ENCODE data around the gene WSCD2.

- TF ChIP-seq POLR2AphosphoS5 (IDR thresholded peaks at IDR 0.05; ENCODE audit: low read depth): no peak
- TF ChIP-seq, protein P1, sequence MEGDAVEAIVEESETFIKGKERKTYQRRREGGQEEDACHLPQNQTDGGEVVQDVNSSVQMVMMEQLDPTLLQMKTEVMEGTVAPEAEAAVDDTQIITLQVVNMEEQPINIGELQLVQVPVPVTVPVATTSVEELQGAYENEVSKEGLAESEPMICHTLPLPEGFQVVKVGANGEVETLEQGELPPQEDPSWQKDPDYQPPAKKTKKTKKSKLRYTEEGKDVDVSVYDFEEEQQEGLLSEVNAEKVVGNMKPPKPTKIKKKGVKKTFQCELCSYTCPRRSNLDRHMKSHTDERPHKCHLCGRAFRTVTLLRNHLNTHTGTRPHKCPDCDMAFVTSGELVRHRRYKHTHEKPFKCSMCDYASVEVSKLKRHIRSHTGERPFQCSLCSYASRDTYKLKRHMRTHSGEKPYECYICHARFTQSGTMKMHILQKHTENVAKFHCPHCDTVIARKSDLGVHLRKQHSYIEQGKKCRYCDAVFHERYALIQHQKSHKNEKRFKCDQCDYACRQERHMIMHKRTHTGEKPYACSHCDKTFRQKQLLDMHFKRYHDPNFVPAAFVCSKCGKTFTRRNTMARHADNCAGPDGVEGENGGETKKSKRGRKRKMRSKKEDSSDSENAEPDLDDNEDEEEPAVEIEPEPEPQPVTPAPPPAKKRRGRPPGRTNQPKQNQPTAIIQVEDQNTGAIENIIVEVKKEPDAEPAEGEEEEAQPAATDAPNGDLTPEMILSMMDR (IDR thresholded peaks at IDR 0.05; ENCODE audit: insufficient read depth, low read length): no peak
- TF ChIP-seq SPI1 (IDR thresholded peaks at IDR 0.05; ENCODE audit: borderline replicate concordance, low read depth): no peak
- no peak for TF ChIP-seq GABPA (IDR thresholded peaks at IDR 0.05; ENCODE audit: low read depth)
Observed at GRCh38 chr12:108175310-108175709, 46.2 kb downstream of the WSCD2 start.

Data from HL-60 (cell line).